ENCODE results near the gene MTOR. TPM values are rescaled to one million over a fixed set of nuclear protein-coding genes. Genes with fewer than 3 reads are reported as not detected.

Gene MTOR
- total RNA-seq, 4 donors from 2014 or later: 37.8 to 46.4 (median 43.9) TPM

DNA sequence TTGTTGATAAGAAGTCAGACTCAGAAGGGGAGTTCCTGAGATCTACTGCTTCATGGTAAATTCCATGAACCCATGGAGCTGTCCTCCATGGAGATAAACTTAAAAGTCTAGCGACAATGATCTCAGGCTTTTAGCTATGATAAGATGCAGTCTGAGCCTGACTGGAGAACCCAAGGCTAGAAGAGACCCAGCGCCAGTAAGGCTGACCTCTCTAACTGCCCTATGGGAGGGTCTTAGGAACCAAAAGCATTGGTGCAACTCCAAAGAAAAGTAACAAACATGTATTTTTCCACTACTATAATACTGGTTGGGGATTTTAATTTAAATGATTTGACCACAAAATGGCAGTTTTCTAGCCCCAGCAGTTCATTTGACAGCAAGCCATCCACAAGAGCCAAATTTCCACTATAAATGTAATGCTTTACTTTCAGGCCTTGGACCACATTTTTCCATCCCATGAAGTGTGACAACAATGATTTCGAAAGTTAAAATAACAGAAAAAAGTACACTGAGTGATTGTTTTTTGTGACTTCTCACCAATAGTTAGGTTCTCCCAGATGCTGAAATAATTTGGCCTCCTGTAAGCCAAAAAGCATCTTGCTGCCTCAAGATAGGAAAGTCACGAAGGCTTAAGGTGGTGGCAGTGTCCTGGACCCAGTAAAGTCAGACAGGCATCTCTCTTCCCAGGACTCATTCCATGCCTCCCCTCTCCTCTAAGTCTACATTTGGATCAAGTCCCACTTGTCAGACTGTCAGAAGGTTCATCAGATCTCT is 119.5 kb downstream of the MTOR start:
- no peak overlapping the region for H3K4me3 ChIP-seq (replicated peaks in 1 of 3)
- no peak for TF ChIP-seq POLR2A (IDR thresholded peaks at IDR 0.05)
- TF ChIP-seq, protein P1, sequence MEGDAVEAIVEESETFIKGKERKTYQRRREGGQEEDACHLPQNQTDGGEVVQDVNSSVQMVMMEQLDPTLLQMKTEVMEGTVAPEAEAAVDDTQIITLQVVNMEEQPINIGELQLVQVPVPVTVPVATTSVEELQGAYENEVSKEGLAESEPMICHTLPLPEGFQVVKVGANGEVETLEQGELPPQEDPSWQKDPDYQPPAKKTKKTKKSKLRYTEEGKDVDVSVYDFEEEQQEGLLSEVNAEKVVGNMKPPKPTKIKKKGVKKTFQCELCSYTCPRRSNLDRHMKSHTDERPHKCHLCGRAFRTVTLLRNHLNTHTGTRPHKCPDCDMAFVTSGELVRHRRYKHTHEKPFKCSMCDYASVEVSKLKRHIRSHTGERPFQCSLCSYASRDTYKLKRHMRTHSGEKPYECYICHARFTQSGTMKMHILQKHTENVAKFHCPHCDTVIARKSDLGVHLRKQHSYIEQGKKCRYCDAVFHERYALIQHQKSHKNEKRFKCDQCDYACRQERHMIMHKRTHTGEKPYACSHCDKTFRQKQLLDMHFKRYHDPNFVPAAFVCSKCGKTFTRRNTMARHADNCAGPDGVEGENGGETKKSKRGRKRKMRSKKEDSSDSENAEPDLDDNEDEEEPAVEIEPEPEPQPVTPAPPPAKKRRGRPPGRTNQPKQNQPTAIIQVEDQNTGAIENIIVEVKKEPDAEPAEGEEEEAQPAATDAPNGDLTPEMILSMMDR (IDR thresholded peaks at IDR 0.05): no peak
- no peak for DNase-seq
- H3K36me3 ChIP-seq: peaks cover 17 to 42% of the 10 kb centered on the region in 2 donors
- no peaks in the 10 kb centered on the region for H3K4me1 ChIP-seq
- whole genome bisulfite sequencing, 2 donors: 84 to 92% methylated on average over 4 of the region's 4 CpGs
- peak overlapping the region in 1 of 3 donors; percentile 33 for H3K27ac ChIP-seq
- H3K27me3 ChIP-seq: no peaks in the 10 kb centered on the region
- H3K9me3 ChIP-seq: no peaks in the 10 kb centered on the region
- intact Hi-C loops (cut with DNase I): no loop called here

DNA sequence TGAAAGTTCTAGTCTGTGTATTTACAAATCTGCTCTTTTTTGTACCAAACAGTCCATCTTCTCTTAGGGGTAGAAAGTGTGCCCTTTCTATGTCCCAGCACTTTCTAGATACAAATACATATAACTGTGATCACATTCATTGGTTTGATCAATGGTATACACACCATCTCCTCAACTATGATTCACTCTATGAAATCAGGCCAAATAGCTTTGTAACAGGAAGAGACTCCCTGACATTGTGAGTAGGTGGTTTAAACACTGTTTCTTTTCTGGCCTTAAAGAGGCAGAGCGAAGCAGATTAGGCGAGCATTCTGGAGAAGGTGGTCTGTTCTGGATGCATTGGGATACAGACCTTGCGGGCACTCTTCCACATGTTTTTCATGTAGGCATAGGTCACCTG is 123.4 kb downstream of the MTOR start:
- Histone ChIP-seq H3K4me3 (replicated peaks in 1 of 3) (no peak overlapping the region), H3K36me3 (peaks cover 26 to 42% of the 10 kb centered on the region in 2 donors), H3K27ac (no peak overlapping the region), H3K27me3 (no peaks in the 10 kb centered on the region), H3K4me1 (no peaks in the 10 kb centered on the region), H3K9me3 (no peaks in the 10 kb centered on the region)
- TF ChIP-seq, protein P1 (IDR thresholded peaks at IDR 0.05): no peak
- no peak for TF ChIP-seq POLR2A (IDR thresholded peaks at IDR 0.05)
- intact Hi-C loops (cut with DNase I): no loop called here
- DNase-seq: no peak
- 96% methylated on average over 3 of the region's 3 CpGs for WGBS, 2 donors

DNA sequence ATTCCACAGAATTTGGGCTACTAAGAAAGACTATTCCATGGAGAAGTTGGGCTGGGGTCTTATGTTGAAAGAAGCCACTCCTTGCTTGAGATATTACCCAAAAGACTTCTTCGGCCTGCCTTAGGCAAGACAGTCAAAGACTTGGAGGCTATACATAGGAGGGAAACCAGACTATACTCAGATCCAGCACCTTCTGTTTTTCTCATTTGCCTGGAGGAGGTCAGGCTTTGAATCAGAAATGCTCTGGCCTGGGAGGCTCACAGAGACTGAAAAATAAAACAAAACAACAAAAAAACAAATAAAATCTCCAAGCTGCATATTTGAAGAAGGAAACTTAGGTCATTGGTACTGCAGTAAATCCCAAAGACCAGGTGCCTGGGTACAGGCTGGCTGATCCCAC is 124.3 kb downstream of the MTOR start:
- Histone ChIP-seq H3K4me1 (no peaks in the 10 kb centered on the region), H3K9me3 (no peaks in the 10 kb centered on the region), H3K4me3 (replicated peaks in 1 of 3) (no peak overlapping the region), H3K27me3 (no peaks in the 10 kb centered on the region), H3K36me3 (peaks cover 33 to 42% of the 10 kb centered on the region in 2 donors), H3K27ac (no peak overlapping the region)
- DNase-seq: no peak
- WGBS, 2 donors: 100% methylated on average over 1 of the region's 1 CpG
- no peak for TF ChIP-seq POLR2A (IDR thresholded peaks at IDR 0.05)
- TF ChIP-seq, protein P1 (IDR thresholded peaks at IDR 0.05): no peak
- intact Hi-C loops (cut with DNase I): no loop called here

DNA sequence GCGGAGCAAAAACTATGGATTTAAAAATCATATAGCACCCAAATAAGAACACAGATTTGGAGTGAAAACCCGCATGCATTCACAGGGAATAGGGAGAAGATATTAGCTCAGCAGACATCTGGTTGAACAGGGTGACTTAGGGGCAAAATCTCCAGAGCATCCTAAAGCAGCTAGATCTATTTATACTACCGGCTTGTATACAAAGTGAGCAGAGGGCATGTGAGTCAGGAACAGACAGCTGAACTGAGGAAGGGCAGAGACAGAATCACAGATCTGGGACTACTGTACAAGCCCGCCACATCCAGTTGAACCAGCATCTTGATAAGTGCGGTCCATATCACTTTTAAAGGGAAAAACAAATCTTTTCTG is 127.5 kb downstream of the MTOR start:
- Histone ChIP-seq H3K9me3 (no peaks in the 10 kb centered on the region), H3K27ac (no peak overlapping the region), H3K27me3 (no peaks in the 10 kb centered on the region), H3K4me3 (replicated peaks in 1 of 3) (no peak overlapping the region), H3K36me3 (peaks cover 52 to 60% of the 10 kb centered on the region in 2 donors), H3K4me1 (no peaks in the 10 kb centered on the region)
- DNase-seq: no peak
- TF ChIP-seq, protein P1 (IDR thresholded peaks at IDR 0.05): no peak
- no peak for TF ChIP-seq POLR2A (IDR thresholded peaks at IDR 0.05)
- intact Hi-C loops (cut with DNase I): no loop called here
- 95 to 99% methylated on average over 5 of the region's 5 CpGs for WGBS, 2 donors

DNA sequence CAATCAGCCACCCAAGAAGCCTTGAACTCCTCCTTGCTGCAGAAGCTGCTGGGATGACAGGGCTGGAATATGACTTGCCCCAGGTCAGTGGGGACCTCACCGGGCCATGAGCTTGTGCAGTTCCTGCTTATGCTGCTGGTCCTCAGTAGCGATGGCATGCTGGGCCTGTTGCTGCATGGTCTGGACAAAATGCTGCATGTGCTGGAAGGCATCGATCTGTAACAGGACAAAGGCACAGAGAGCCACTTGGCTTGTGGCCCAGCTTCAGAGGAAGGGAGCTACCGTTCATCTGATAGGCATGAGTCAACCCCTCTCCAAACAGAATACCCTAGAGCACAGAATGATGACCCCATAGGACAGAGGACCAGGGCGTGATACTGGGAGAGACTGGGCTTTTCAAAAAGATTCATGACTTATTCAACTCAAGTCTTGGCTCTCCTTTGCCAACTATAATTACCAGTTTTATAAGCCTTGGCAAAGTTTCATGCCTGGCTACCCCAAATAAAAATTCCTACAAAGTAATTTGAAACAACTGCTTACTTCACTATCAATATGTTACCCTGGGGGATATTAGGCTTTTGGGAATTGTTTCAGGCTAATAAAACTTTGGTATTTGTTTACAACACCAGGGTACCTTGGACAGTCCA is 128.0 kb downstream of the MTOR start:
- H3K27ac ChIP-seq: no peak overlapping the region
- 47 to 51% methylated on average over 3 of the region's 5 CpGs for WGBS, 2 donors
- H3K36me3 ChIP-seq: peaks cover 55 to 63% of the 10 kb centered on the region in 2 donors
- no peak for TF ChIP-seq POLR2A (IDR thresholded peaks at IDR 0.05)
- TF ChIP-seq, protein P1 (IDR thresholded peaks at IDR 0.05): no peak
- DNase-seq: peak; percentile 5 to 14
- H3K27me3 ChIP-seq: no peaks in the 10 kb centered on the region
- intact Hi-C loops (cut with DNase I): no loop called here
- H3K9me3 ChIP-seq: no peaks in the 10 kb centered on the region
- H3K4me1 ChIP-seq: no peaks in the 10 kb centered on the region
- no peak overlapping the region for H3K4me3 ChIP-seq (replicated peaks in 1 of 3)

All from thyroid gland (tissue), 4 donors.